Measurements from ENCODE around the gene MGAT3.

MGAT3 gene

GRCh38 chr22:39431216-39431801 is 25.5 kb upstream of the MGAT3 start:
- CTCF ChIA-PET = no interaction called here
- POLR2A ChIA-PET = no interaction called here

GRCh38 chr22:39431821-39432251 is 25.0 kb upstream of the MGAT3 start:
- no peak for DNase-seq (ENCODE audit: extremely low spot score)
- POLR2A ChIA-PET = no interaction called here
- no peak for TF ChIP-seq NFRKB (IDR thresholded peaks at IDR 0.05)
- TF ChIP-seq SUZ12 (IDR thresholded peaks at IDR 0.05) = no peak
- no peak for TF ChIP-seq ZNF384 (IDR thresholded peaks at IDR 0.05)
- TF ChIP-seq BHLHE40 (IDR thresholded peaks at IDR 0.05; ENCODE audit: borderline replicate concordance) = no peak
- TF ChIP-seq TARDBP (IDR thresholded peaks at IDR 0.05) = no peak
- no peak for TF ChIP-seq FOXA1 (IDR thresholded peaks at IDR 0.05)
- TF ChIP-seq FOXM1 (IDR thresholded peaks at IDR 0.05; ENCODE audit: borderline replicate concordance) = no peak
- TF ChIP-seq LEF1 (IDR thresholded peaks at IDR 0.05; ENCODE audit: borderline replicate concordance) = no peak
- no peak for TF ChIP-seq PKNOX1 (IDR thresholded peaks at IDR 0.05)
- CTCF ChIA-PET = no interaction called here

More at GRCh38 chr22:39431216-39431801, 25.5 kb upstream of the MGAT3 start:
- no peak for DNase-seq (ENCODE audit: extremely low spot score)
- TF ChIP-seq ZNF384 (IDR thresholded peaks at IDR 0.05) = no peak
- TF ChIP-seq BHLHE40 (IDR thresholded peaks at IDR 0.05; ENCODE audit: borderline replicate concordance) = no peak
- no peak for TF ChIP-seq CTBP1 (IDR thresholded peaks at IDR 0.05; ENCODE audit: borderline replicate concordance)
- TF ChIP-seq ELF4 (IDR thresholded peaks at IDR 0.05) = no peak
- TF ChIP-seq TARDBP (IDR thresholded peaks at IDR 0.05) = no peak
- no peak for TF ChIP-seq FOXA1 (IDR thresholded peaks at IDR 0.05)
- no peak for TF ChIP-seq SP1 (IDR thresholded peaks at IDR 0.05)
- no peak for TF ChIP-seq LEF1 (IDR thresholded peaks at IDR 0.05; ENCODE audit: borderline replicate concordance)
- TF ChIP-seq FOXK2 (IDR thresholded peaks at IDR 0.05) = no peak
- TF ChIP-seq PKNOX1 (IDR thresholded peaks at IDR 0.05) = no peak
- TF ChIP-seq L3MBTL2 (conservative IDR thresholded peaks at IDR 0.05) = no peak
- no peak for TF ChIP-seq SUZ12 (IDR thresholded peaks at IDR 0.05)
- TF ChIP-seq FOXM1 (IDR thresholded peaks at IDR 0.05; ENCODE audit: borderline replicate concordance) = no peak
- TF ChIP-seq ARNT (IDR thresholded peaks at IDR 0.05) = no peak
- TF ChIP-seq NFRKB (IDR thresholded peaks at IDR 0.05) = no peak
- no peak for TF ChIP-seq HDGF (IDR thresholded peaks at IDR 0.05; ENCODE audit: borderline replicate concordance)

GRCh38 chr22:39432361-39432811 is 24.4 kb upstream of the MGAT3 start:
- DNase-seq (ENCODE audit: extremely low spot score) = no peak
- CTCF ChIA-PET = no interaction called here
- POLR2A ChIA-PET = no interaction called here
- TF ChIP-seq SP1 (IDR thresholded peaks at IDR 0.05) (no peak), LEF1 (IDR thresholded peaks at IDR 0.05; ENCODE audit: borderline replicate concordance) (no peak), PKNOX1 (IDR thresholded peaks at IDR 0.05) (no peak), ARNT (IDR thresholded peaks at IDR 0.05) (no peak), BHLHE40 (IDR thresholded peaks at IDR 0.05; ENCODE audit: borderline replicate concordance) (no peak), FOXA1 (IDR thresholded peaks at IDR 0.05) (no peak), NFRKB (IDR thresholded peaks at IDR 0.05) (no peak), HDGF (IDR thresholded peaks at IDR 0.05; ENCODE audit: borderline replicate concordance) (no peak), TARDBP (IDR thresholded peaks at IDR 0.05) (no peak), ZNF384 (IDR thresholded peaks at IDR 0.05) (no peak), L3MBTL2 (conservative IDR thresholded peaks at IDR 0.05) (no peak), SUZ12 (IDR thresholded peaks at IDR 0.05) (no peak), FOXK2 (IDR thresholded peaks at IDR 0.05) (no peak), CTBP1 (IDR thresholded peaks at IDR 0.05; ENCODE audit: borderline replicate concordance) (no peak), FOXM1 (IDR thresholded peaks at IDR 0.05; ENCODE audit: borderline replicate concordance) (no peak), ELF4 (IDR thresholded peaks at IDR 0.05) (no peak)

GRCh38 chr22:39433476-39434242 is 23.2 kb upstream of the MGAT3 start:
- TF ChIP-seq FOXA1 (IDR thresholded peaks at IDR 0.05) (no peak), CTBP1 (IDR thresholded peaks at IDR 0.05; ENCODE audit: borderline replicate concordance) (no peak), SP1 (IDR thresholded peaks at IDR 0.05) (no peak), TARDBP (IDR thresholded peaks at IDR 0.05) (no peak), SUZ12 (IDR thresholded peaks at IDR 0.05) (no peak), BHLHE40 (IDR thresholded peaks at IDR 0.05; ENCODE audit: borderline replicate concordance) (no peak), FOXK2 (IDR thresholded peaks at IDR 0.05) (no peak)
- POLR2A ChIA-PET = interaction anchor here (1.0 to 1.7 kb wide), 4 partner anchors 38 to 115 kb away, joined by 3 to 6 read pairs (median 4); partner anchors contain the start of genes ATF4 and RPL3
- CTCF ChIA-PET = no interaction called here
- DNase-seq (ENCODE audit: extremely low spot score) = no peak

GRCh38 chr22:39434243-39434653 is 22.6 kb upstream of the MGAT3 start:
- ChIA-PET CTCF (no interaction called here), POLR2A (interaction anchor here (1.0 to 1.7 kb wide), 4 partner anchors 37 to 116 kb away, joined by 3 to 6 read pairs (median 4); partner anchors contain the start of genes ATF4 and RPL3)
- DNase-seq (ENCODE audit: extremely low spot score) = no peak
- TF ChIP-seq FOXK2 (IDR thresholded peaks at IDR 0.05) (no peak), CTBP1 (IDR thresholded peaks at IDR 0.05; ENCODE audit: borderline replicate concordance) (no peak), ARNT (IDR thresholded peaks at IDR 0.05) (no peak), TARDBP (IDR thresholded peaks at IDR 0.05) (no peak), PKNOX1 (IDR thresholded peaks at IDR 0.05) (no peak), ELF4 (IDR thresholded peaks at IDR 0.05) (no peak), SUZ12 (IDR thresholded peaks at IDR 0.05) (no peak), FOXM1 (IDR thresholded peaks at IDR 0.05; ENCODE audit: borderline replicate concordance) (no peak), HDGF (IDR thresholded peaks at IDR 0.05; ENCODE audit: borderline replicate concordance) (no peak), ZNF384 (IDR thresholded peaks at IDR 0.05) (no peak), SP1 (IDR thresholded peaks at IDR 0.05) (no peak)
